Measurements from ENCODE around the gene CNOT6.

- TF ChIP-seq POLR2A (IDR thresholded peaks at IDR 0.05): no peak
- no peak for TF ChIP-seq EP300 (IDR thresholded peaks at IDR 0.05)
- no peak for TF ChIP-seq POLR2AphosphoS5 (IDR thresholded peaks at IDR 0.05)
Observed at GRCh38 chr5:180541710-180542109, 47.5 kb downstream of the CNOT6 start.

Measured in upper lobe of left lung (tissue), 4 donors.